HCT116 (cell line): Measurements from ENCODE around the gene ANKRA2.

Experiments used
- CEBPB ChIP-seq: IDR thresholded peaks from 2 replicates; pipeline ENCODE4 v1.6.1; 2012; ENCODE audit warnings: low read depth
- EZH2 ChIP-seq: fragments of 200-600 bp; sonication (generic); IDR thresholded peaks from 2 replicates; pipeline ENCODE4 v1.6.1; 2017; ENCODE audit warnings: antibody characterized with exemption, mixed run types
- EZH2phosphoT487 ChIP-seq: fragments of 200-600 bp; IDR thresholded peaks from 2 replicates; pipeline ENCODE4 v1.6.1; 2018; ENCODE audit warnings: antibody characterized with exemption, borderline replicate concordance
- MAX ChIP-seq: IDR thresholded peaks from 2 replicates; pipeline ENCODE4 v1.6.1; 2012
- POLR2A ChIP-seq: IDR thresholded peaks from 2 replicates; pipeline ENCODE4 v1.7.0; 2011; ENCODE audit warnings: borderline replicate concordance; ENCODE audit not compliant: insufficient read depth, insufficient read length; ENCODE audit errors: extremely low read depth
- RAD21 ChIP-seq: IDR thresholded peaks from 2 replicates; pipeline ENCODE4 v1.6.1; 2012; ENCODE audit warnings: low read depth, mild to moderate bottlenecking
- SIN3A ChIP-seq: IDR thresholded peaks from 2 replicates; pipeline ENCODE4 v1.6.1; 2012; ENCODE audit warnings: low read depth
- TF ChIP-seq, protein P1 (sequence below), 3 experiments: fragments of 200-600 bp in 1 of 3; sonication (generic) in 1 of 3; IDR thresholded peaks in 2 of 3; conservative IDR thresholded peaks in 1 of 3; 2 replicates each; pipeline ENCODE4 v1.5.1; 2012 to 2017; ENCODE audit warnings: low read depth in 2 of 3, low read length in 2 of 3, antibody characterized with exemption in 1 of 3, borderline replicate concordance in 1 of 3, control low read depth in 1 of 3, mild to moderate bottlenecking in 1 of 3, mixed read lengths in 1 of 3, mixed run types in 1 of 3, moderate library complexity in 1 of 3; ENCODE audit not compliant: insufficient read depth in 1 of 3

DNA sequence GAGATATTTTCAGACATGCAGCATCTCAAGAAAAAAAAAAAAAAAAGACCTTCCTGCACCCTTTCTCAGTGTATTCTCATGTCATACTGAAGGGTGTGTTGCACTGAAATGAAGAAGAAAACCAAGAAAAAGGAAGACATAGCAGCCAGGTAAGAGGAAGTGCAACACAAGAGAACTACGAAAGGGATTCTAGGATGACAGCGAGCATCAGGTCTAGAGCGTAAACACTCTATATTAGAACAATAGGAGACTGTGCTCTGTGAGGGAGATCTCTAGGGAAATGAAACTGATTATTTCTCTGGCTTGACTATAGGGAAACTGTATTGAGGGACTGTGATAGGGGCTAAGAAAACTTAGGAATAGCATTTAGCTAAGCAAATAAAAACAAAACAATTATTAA lies 37.2 kb downstream of the ANKRA2 start:
- TF ChIP-seq, protein P1, sequence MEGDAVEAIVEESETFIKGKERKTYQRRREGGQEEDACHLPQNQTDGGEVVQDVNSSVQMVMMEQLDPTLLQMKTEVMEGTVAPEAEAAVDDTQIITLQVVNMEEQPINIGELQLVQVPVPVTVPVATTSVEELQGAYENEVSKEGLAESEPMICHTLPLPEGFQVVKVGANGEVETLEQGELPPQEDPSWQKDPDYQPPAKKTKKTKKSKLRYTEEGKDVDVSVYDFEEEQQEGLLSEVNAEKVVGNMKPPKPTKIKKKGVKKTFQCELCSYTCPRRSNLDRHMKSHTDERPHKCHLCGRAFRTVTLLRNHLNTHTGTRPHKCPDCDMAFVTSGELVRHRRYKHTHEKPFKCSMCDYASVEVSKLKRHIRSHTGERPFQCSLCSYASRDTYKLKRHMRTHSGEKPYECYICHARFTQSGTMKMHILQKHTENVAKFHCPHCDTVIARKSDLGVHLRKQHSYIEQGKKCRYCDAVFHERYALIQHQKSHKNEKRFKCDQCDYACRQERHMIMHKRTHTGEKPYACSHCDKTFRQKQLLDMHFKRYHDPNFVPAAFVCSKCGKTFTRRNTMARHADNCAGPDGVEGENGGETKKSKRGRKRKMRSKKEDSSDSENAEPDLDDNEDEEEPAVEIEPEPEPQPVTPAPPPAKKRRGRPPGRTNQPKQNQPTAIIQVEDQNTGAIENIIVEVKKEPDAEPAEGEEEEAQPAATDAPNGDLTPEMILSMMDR (IDR thresholded peaks at IDR 0.05 in 2 of 3, conservative IDR thresholded peaks at IDR 0.05 in 1 of 3; ENCODE audit: borderline replicate concordance in 1 of 3, insufficient read depth in 1 of 3, low read depth in 2 of 3, low read length in 2 of 3) = no peak
- TF ChIP-seq POLR2A = no peak
- TF ChIP-seq SIN3A = no peak
- TF ChIP-seq RAD21 = no peak
- no peak for TF ChIP-seq MAX
- no peak for TF ChIP-seq EZH2
- no peak for TF ChIP-seq EZH2phosphoT487
- no peak for TF ChIP-seq CEBPB
